ENCODE results near the gene FANCD2.

FANCD2 gene

GRCh38 chr3:10008588-10009344 lies 17.5 kb upstream of the FANCD2 start:
- DNase-seq: peak; percentile 88 to 93
- Histone ChIP-seq H3K27me3 (no peaks in the 10 kb centered on the region), H3K9me3 (no peaks in the 10 kb centered on the region), H3K4me1 (peaks cover 0 to 42% (median 30%) of the 10 kb centered on the region in 4 donors), H3K4me3 (peak overlapping the region; percentile 52 to 64), H3K36me3 (no peaks in the 10 kb centered on the region), H3K27ac (peak overlapping the region; percentile 65 to 67)
- intact Hi-C loops (cut with DNase I; ENCODE audit: low total_unique reads): no loop called here
- TF ChIP-seq CTCF (IDR thresholded peaks at IDR 0.05): no peak

DNA sequence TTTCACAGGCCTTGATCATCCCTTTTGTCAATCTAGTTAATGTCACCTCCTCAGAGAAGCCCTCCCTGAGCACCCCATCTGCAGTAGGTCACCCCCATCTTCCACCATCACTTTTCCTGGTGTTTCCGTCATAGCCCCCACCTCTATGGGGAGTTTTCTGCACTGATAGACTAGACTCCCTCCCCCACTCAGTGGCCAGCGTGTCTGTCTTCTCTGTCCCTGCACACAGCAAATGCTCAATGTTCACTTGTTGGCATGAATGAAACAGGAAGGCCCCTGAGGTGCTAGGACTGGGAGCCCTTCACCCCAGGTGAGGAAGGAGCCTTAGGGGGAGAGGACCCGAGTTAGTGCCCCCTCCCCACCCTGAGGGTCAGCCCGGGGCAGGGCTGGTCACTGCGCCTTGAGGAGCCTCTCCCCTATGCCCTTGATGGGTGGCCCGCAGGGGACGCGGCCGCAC lies 15.8 kb upstream of the FANCD2 start:
- Histone ChIP-seq H3K27ac (peak overlapping the region; percentile 80), H3K4me3 (peak overlapping the region; percentile 57 to 87), H3K36me3 (no peaks in the 10 kb centered on the region), H3K27me3 (no peaks in the 10 kb centered on the region), H3K4me1 (peaks cover 0 to 50% (median 39%) of the 10 kb centered on the region in 4 donors), H3K9me3 (no peaks in the 10 kb centered on the region)
- no peak for DNase-seq
- no peak for TF ChIP-seq CTCF (IDR thresholded peaks at IDR 0.05)
- intact Hi-C loops (cut with DNase I; ENCODE audit: low total_unique reads): loop anchor here (10.0 kb wide), 1 partner anchor 66 kb away; no protein-coding TSS in a partner anchor

DNA sequence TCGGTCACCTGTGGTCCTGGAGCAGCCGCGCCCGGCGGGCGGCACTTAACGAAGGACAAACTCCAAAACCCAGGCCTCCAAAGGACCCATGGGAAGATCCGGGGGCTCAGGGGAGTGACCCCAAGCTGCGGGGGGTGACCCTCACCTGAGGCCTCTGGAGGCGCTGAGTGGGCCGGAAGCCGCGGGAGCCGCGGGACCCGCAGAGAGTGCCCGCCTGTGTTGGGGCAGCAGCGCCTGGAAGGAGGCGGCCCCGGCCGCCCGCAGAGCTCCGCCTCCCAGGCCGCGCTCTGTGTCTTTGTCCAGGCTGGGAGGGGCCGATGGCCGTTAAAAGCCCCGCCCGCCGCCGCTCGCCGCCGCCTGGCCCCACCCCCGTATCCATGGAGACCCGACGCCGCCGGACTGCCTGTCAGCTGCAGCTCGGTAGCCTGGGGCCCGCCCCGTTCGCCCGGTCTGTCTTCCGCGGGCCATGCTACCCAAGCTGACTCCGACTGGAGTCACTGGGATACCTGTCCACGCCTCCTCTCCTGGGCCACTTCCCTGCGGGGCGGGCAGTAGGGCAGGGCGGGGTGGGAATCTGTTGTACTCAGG lies 15.3 kb upstream of the FANCD2 start:
- no peaks in the 10 kb centered on the region for H3K9me3 ChIP-seq
- H3K36me3 ChIP-seq: no peaks in the 10 kb centered on the region
- peak; percentile 95 to 98 for DNase-seq
- peak overlapping the region; percentile 57 to 87 for H3K4me3 ChIP-seq
- TF ChIP-seq CTCF (IDR thresholded peaks at IDR 0.05): no peak
- intact Hi-C loops (cut with DNase I; ENCODE audit: low total_unique reads): loop anchor here (10.0 kb wide), 1 partner anchor 66 kb away; no protein-coding TSS in a partner anchor
- H3K27me3 ChIP-seq: no peaks in the 10 kb centered on the region
- H3K4me1 ChIP-seq: peaks cover 0 to 54% (median 42%) of the 10 kb centered on the region in 4 donors
- peak overlapping the region; percentile 80 for H3K27ac ChIP-seq

DNA sequence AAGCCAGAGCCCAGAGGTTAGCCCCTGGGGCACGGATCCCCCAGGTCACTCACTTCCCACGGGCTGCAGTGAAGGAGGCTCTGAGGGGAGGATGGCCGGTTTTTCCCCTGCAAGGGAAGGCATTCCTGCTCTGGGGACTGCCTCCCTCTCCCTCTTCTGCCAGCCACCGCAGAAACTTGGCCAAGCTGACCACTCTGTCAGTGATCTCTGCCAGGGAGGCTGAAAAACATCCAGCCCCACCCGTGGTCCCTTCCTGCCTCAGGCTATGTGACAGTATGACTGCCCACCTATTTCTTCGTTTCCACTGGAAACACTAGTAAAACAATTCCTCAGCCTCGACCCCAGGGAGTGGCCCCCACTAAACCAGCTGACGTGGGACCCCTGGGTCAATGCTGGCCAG lies 14.6 kb upstream of the FANCD2 start:
- H3K4me1 ChIP-seq: peaks cover 0 to 60% (median 48%) of the 10 kb centered on the region in 4 donors
- intact Hi-C loops (cut with DNase I; ENCODE audit: low total_unique reads): loop anchor here (10.0 kb wide), 1 partner anchor 67 kb away; no protein-coding TSS in a partner anchor
- DNase-seq: no peak

DNA sequence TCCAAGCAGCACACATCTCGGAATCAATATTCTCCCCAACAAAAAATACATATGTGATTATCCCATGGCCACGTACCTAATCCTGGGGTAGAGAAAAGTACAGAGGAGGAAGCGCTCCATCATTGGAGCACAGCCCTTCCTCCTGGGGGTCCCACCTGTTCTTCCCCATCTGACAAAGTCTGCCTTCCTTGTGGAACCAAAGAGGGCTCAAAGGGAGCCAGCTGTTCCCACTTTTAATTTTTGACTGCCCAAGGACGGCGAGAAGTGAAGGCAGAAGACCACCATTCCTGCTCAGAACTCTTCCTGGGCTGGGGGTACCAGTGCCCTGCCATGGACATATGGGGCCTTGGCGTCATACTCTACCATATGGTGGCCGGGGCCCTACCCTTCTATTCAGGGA lies 14.1 kb upstream of the FANCD2 start:
- intact Hi-C loops (cut with DNase I; ENCODE audit: low total_unique reads): loop anchor here (10.0 kb wide), 1 partner anchor 67 kb away; no protein-coding TSS in a partner anchor
- Histone ChIP-seq H3K9me3 (no peaks in the 10 kb centered on the region), H3K36me3 (no peaks in the 10 kb centered on the region), H3K4me3 (no peak overlapping the region), H3K27me3 (no peaks in the 10 kb centered on the region), H3K27ac (peak overlapping the region; percentile 80), H3K4me1 (peaks cover 0 to 64% (median 48%) of the 10 kb centered on the region in 4 donors)
- no peak for DNase-seq
- no peak for TF ChIP-seq CTCF (IDR thresholded peaks at IDR 0.05)

More for the DNA sequence above, 14.6 kb upstream of the FANCD2 start:
- no peaks in the 10 kb centered on the region for H3K9me3 ChIP-seq
- peak overlapping the region; percentile 80 for H3K27ac ChIP-seq
- no peaks in the 10 kb centered on the region for H3K27me3 ChIP-seq
- no peak for TF ChIP-seq CTCF (IDR thresholded peaks at IDR 0.05)
- H3K36me3 ChIP-seq: no peaks in the 10 kb centered on the region
- peak overlapping the region; percentile 57 to 87 for H3K4me3 ChIP-seq
